Caco-2 (cell line): ENCODE data around the gene SPRR2F. TPM values are rescaled to one million over a fixed set of nuclear protein-coding genes. Genes with fewer than 3 reads are reported as not detected.

Source experiments
- BruUV-seq: library from RNA; stranded (reverse); fragments of 400-500 nt; replicated peaks from 2 replicates; lab custom pipeline; 2021; lab: Mats Ljungman, UMichigan
- CTCF ChIA-PET: fragments of 300-600 bp; sonication (Branson Sonifier 250); formaldehyde crosslinking; loops from one replicate; lab custom pipeline; 2022; ENCODE audit warnings: antibody characterized with exemption; lab: Charles Lee
- POLR2A ChIA-PET: fragments of 300-600 bp; sonication (Branson Sonifier 250); formaldehyde crosslinking; loops from one replicate; lab custom pipeline; 2022; ENCODE audit warnings: antibody characterized with exemption; lab: Charles Lee
- DNase-seq, 2 experiments: peaks; one replicate each; pipeline versions ENCODE4 v3.0.0 to v3.0.0-alpha.2; 2020 to 2022
- H3K27me3 ChIP-seq: replicated peaks from 2 replicates; pipeline ENCODE4 v1.6.0; 2011; ENCODE audit warnings: low read length; ENCODE audit not compliant: control insufficient read depth, insufficient read depth
- H3K36me3 ChIP-seq: 2 replicates; pipeline ENCODE4 v1.5.1; 2011; ENCODE audit warnings: low read length; ENCODE audit not compliant: control insufficient read depth, insufficient read depth
- H3K4me1 ChIP-seq: fragments of 250-450 bp; sonication (Bioruptor Pico); 2 replicates; pipeline ENCODE4 v1.5.1; 2020; ENCODE audit warnings: mild to moderate bottlenecking
- H3K4me3 ChIP-seq: 2 replicates; pipeline ENCODE4 v1.5.1; 2011; ENCODE audit warnings: low read depth, mild to moderate bottlenecking, control low read depth, low read length
- H3K9me3 ChIP-seq: fragments of 250-450 bp; sonication (Bioruptor Pico); 2 replicates; pipeline ENCODE4 v1.5.1; 2020; ENCODE audit warnings: mild to moderate bottlenecking, moderate library complexity
- H3K27ac Mint-ChIP-seq: one replicate; pipeline ENCODE4 v1.8.0; 2022; ENCODE audit warnings: mixed read lengths; ENCODE audit not compliant: unreplicated experiment
- H3K27me3 Mint-ChIP-seq: one replicate; pipeline ENCODE4 v1.8.0; 2022; ENCODE audit warnings: mixed read lengths; ENCODE audit not compliant: insufficient read depth, unreplicated experiment
- H3K36me3 Mint-ChIP-seq: one replicate; pipeline ENCODE4 v1.8.0; 2022; ENCODE audit warnings: mild to moderate bottlenecking, mixed read lengths; ENCODE audit not compliant: insufficient read depth, unreplicated experiment
- H3K4me1 Mint-ChIP-seq: one replicate; pipeline ENCODE4 v1.8.0; 2022; ENCODE audit warnings: low read depth, mixed read lengths; ENCODE audit not compliant: unreplicated experiment
- H3K4me3 Mint-ChIP-seq: one replicate; pipeline ENCODE4 v1.8.0; 2022; ENCODE audit warnings: mild to moderate bottlenecking, moderate library complexity, mixed read lengths; ENCODE audit not compliant: unreplicated experiment
- H3K9me3 Mint-ChIP-seq: one replicate; pipeline ENCODE4 v1.8.0; 2022; ENCODE audit warnings: mixed read lengths; ENCODE audit not compliant: unreplicated experiment
- intact Hi-C: fragments of 100-400 bp; cut with micrococcal nuclease; formaldehyde crosslinking; loops from one replicate; pipeline ENCODE4 v1.10.0; 2022; ENCODE audit not compliant: unreplicated experiment
- total RNA-seq: library from RNA; stranded (reverse); gene quantifications from 2 replicates; pipeline ENCODE4 v1.2.3, GENCODE V29; 2022
- TF ChIP-seq, protein P1 (sequence below), 2 experiments: fragments of 200-600 bp in 1 of 2; IDR thresholded peaks; 1 replicate in 1 of 2; 2 replicates in 1 of 2; pipeline versions ENCODE4 v1.5.1 to v1.8.0; 2011 to 2022; ENCODE audit warnings: antibody characterized with exemption in 1 of 2, control low read depth in 1 of 2, inconsistent platforms in 1 of 2, low read depth in 1 of 2, low read length in 1 of 2, mild to moderate bottlenecking in 1 of 2, moderate library complexity in 1 of 2; ENCODE audit not compliant: insufficient read depth in 1 of 2, severe bottlenecking in 1 of 2, unreplicated experiment in 1 of 2

Gene SPRR2F
- total RNA-seq, 1 experiment from 2014 or later: not detected

DNA sequence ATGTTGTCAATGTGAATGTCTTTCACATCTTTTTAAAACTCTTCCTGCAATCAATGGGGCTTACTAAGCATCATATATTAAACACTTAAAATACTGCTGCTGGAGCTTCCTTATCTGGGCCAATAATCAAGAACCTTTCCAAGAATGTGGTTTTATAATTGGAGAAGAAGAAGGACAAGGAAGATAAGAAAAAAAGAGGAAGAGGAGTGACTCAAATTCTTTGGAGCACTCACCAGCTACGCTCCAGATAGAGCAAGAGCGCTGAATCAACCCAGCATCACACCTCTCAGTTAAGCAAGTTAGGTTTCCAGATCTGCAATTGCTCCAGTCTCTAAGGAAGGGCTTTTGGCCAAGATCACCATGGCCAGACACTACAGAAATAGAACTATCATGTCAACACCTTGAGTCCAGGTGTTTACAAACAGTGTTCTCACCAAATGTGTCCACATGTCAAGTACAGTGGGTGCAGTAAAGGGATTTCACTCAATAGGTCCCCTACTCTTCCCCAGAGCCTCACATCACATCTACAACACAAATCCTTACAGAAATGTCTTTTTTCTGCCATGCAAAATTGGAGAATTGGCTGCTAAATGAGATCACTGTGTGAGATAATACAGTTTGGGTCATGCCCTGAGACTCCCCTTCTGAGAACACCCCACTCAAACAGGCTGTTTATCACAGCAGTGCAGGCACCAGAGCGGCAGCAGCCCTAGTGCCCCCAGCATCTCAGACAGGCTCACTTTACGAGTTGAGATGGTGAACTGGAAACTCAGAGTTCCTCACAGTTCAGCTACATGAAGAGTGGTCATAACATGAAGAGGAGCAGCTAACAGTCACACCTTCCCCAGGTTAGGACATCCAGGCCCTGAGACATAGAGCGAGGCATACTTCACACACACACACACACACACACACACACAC lies 40.2 kb downstream of the SPRR2F start:
- POLR2A ChIA-PET: no interaction called here
- Histone ChIP-seq H3K36me3 (no peaks in the 10 kb centered on the region), H3K27me3 (no peaks in the 10 kb centered on the region), H3K4me3 (no peak overlapping the region), H3K9me3 (no peaks in the 10 kb centered on the region), H3K4me1 (no peaks in the 10 kb centered on the region)
- TF ChIP-seq, protein P1, sequence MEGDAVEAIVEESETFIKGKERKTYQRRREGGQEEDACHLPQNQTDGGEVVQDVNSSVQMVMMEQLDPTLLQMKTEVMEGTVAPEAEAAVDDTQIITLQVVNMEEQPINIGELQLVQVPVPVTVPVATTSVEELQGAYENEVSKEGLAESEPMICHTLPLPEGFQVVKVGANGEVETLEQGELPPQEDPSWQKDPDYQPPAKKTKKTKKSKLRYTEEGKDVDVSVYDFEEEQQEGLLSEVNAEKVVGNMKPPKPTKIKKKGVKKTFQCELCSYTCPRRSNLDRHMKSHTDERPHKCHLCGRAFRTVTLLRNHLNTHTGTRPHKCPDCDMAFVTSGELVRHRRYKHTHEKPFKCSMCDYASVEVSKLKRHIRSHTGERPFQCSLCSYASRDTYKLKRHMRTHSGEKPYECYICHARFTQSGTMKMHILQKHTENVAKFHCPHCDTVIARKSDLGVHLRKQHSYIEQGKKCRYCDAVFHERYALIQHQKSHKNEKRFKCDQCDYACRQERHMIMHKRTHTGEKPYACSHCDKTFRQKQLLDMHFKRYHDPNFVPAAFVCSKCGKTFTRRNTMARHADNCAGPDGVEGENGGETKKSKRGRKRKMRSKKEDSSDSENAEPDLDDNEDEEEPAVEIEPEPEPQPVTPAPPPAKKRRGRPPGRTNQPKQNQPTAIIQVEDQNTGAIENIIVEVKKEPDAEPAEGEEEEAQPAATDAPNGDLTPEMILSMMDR (IDR thresholded peaks at IDR 0.05; ENCODE audit: insufficient read depth in 1 of 2, low read depth in 1 of 2, low read length in 1 of 2, severe bottlenecking in 1 of 2, unreplicated experiment in 1 of 2): no peak
- Mint-ChIP-seq H3K4me1 (no peaks in the 10 kb centered on the region), H3K9me3 (no peaks in the 10 kb centered on the region), H3K4me3 (no peak overlapping the region), H3K27ac (no peak overlapping the region), H3K27me3 (peaks cover 5% of the 10 kb centered on the region), H3K36me3 (no peaks in the 10 kb centered on the region)
- intact Hi-C loops: no loop called here
- no TSS peak for BruUV-seq
- DNase-seq: no peak
- CTCF ChIA-PET: no interaction called here

DNA sequence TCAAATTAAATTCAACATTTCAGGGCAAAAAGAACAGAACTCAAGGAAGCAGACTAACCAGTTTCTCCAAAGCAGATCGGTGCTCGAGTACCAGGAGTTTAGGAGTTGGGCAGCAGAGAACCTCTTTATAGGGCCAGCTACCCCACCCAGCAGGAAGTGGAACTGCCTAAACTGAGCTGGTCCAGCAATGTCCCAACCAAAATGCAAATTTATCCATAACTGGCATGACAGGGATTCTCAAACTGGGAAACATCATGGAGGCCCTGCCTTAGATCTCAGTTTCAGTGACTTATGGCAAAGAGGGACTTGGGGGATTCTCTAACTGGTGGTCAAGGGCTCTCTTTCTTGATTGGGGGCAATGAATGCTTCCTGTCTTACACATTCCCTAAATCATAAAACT lies 41.8 kb downstream of the SPRR2F start, which contains the start of gene SPRR2B:
SPRR2B (minus strand) TSS at position 101 of the 400 bp plus-strand sequence. CDS start 772 bp downstream, outside the sequence.
- Mint-ChIP-seq H3K4me3 (no peak within 1 kb of the TSS), H3K9me3 (no peaks in the 10 kb centered on the region), H3K27ac (no peak within 1 kb of the TSS), H3K36me3 (no peaks in the 10 kb centered on the region), H3K4me1 (no peaks in the 10 kb centered on the region), H3K27me3 (peaks cover 7% of the 10 kb centered on the region)
- CTCF ChIA-PET: no interaction called here
- no peaks in the 10 kb centered on the region for H3K27me3 ChIP-seq
- no peaks in the 10 kb centered on the region for H3K4me1 ChIP-seq
- H3K36me3 ChIP-seq: no peaks in the 10 kb centered on the region
- no TSS peak for BruUV-seq
- H3K9me3 ChIP-seq: no peaks in the 10 kb centered on the region
- no peak within 1 kb of the TSS for H3K4me3 ChIP-seq
- TF ChIP-seq, protein P1 (IDR thresholded peaks at IDR 0.05; ENCODE audit: insufficient read depth in 1 of 2, low read depth in 1 of 2, low read length in 1 of 2, severe bottlenecking in 1 of 2, unreplicated experiment in 1 of 2): no peak
- DNase-seq: no peak
- POLR2A ChIA-PET: no interaction called here
- intact Hi-C loops: no loop called here

DNA sequence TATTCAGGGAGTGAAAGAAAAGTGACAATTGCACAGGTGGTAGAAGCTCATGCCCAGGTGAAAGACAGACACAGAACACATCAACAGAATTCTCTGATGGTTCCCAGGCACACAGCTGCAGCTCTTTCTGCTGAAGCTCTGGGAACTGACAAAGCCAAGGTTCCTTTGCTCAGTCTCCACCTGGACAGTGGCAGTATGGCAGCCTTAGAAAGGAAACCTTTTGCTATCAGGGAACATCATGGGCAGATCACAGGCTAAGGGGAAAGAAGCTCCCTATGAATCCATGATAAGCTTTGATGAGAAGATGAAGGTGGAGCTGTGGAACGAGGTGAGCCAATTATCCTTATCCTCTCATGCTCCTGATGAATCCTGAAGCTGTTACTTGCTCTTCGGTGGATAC lies 43.1 kb downstream of the SPRR2F start:
- H3K36me3 ChIP-seq: no peaks in the 10 kb centered on the region
- Mint-ChIP-seq H3K27me3 (peaks cover 11% of the 10 kb centered on the region), H3K36me3 (no peaks in the 10 kb centered on the region), H3K4me1 (no peaks in the 10 kb centered on the region), H3K9me3 (no peaks in the 10 kb centered on the region), H3K4me3 (no peak overlapping the region), H3K27ac (no peak overlapping the region)
- ChIA-PET POLR2A (no interaction called here), CTCF (interaction anchor here (0.6 kb wide), 1 partner anchor 1375 kb away, joined by 4 read pairs; no protein-coding TSS in a partner anchor)
- H3K9me3 ChIP-seq: no peaks in the 10 kb centered on the region
- no peaks in the 10 kb centered on the region for H3K4me1 ChIP-seq
- BruUV-seq: no TSS peak
- no peaks in the 10 kb centered on the region for H3K27me3 ChIP-seq
- no peak for DNase-seq
- TF ChIP-seq, protein P1 (IDR thresholded peaks at IDR 0.05; ENCODE audit: insufficient read depth in 1 of 2, low read depth in 1 of 2, low read length in 1 of 2, severe bottlenecking in 1 of 2, unreplicated experiment in 1 of 2): no peak
- no peak overlapping the region for H3K4me3 ChIP-seq
- intact Hi-C loops: no loop called here

Other genes with a start within 250 kb of the SPRR2F start
- not detected in 2 replicates for gene SMCP, start 235.2 kb downstream of the SPRR2F start, total RNA-seq
- not detected in 2 replicates for gene IVL, start 205.0 kb downstream of the SPRR2F start, total RNA-seq
- not detected in 2 replicates for gene SPRR5, start 166.3 kb downstream of the SPRR2F start, total RNA-seq
- not detected in 2 replicates for gene SPRR4, start 142.9 kb downstream of the SPRR2F start, total RNA-seq
- gene SPRR1A, start 129.4 kb downstream of the SPRR2F start, total RNA-seq: not detected in 2 replicates
- 0.70 and 1.0 TPM in 2 replicates for gene SPRR3, start 111.8 kb downstream of the SPRR2F start, total RNA-seq
- not detected in 2 replicates for gene SPRR1B, start 82.3 kb downstream of the SPRR2F start, total RNA-seq
- gene SPRR2D, start 72.4 kb downstream of the SPRR2F start, total RNA-seq: not detected in 2 replicates
- gene SPRR2A, start 56.0 kb downstream of the SPRR2F start, total RNA-seq: not detected in 2 replicates
- not detected in 2 replicates for gene SPRR2B, start 41.9 kb downstream of the SPRR2F start, total RNA-seq
- not detected in 2 replicates for gene SPRR2E, start 19.0 kb downstream of the SPRR2F start, total RNA-seq
- gene SPRR2G, start 37.4 kb upstream of the SPRR2F start, total RNA-seq: not detected in 2 replicates
- gene LELP1, start 89.9 kb upstream of the SPRR2F start, total RNA-seq: not detected in 2 replicates
- 0.88 TPM in 1 of 2 replicates, not detected in the other for gene PRR9, start 104.1 kb upstream of the SPRR2F start, total RNA-seq
- gene LORICRIN, start 146.2 kb upstream of the SPRR2F start, total RNA-seq: not detected in 2 replicates
- gene PGLYRP3, start 199.4 kb upstream of the SPRR2F start, total RNA-seq: not detected in 2 replicates
- gene PGLYRP4, start 235.3 kb upstream of the SPRR2F start, total RNA-seq: not detected in 2 replicates
- gene S100A9, start 244.3 kb upstream of the SPRR2F start, total RNA-seq: 0.63 TPM in 1 of 2 replicates, not detected in the other